Pancreas (tissue), 10 donors: ENCODE results near the gene CEP72. TPM values are rescaled to one million over a fixed set of nuclear protein-coding genes. Genes with fewer than 3 reads are reported as not detected.
"Not testable (repeated sequence)": the region's sequence is repeated elsewhere in the genome, so short reads cannot be mapped to it uniquely, and the experiment has no call there.

Source experiments
- ATAC-seq, 4 donors: fragments of 200-7000 bp; cut with Tn5 transposase; one replicate each; pipeline versions ENCODE4 v1.8.0 to v1.9.1; 2020; ENCODE audit warnings: mild to moderate bottlenecking in 4 of 4, moderate library complexity in 4 of 4
- DNase-seq, 6 donors: peaks; one replicate each; pipeline ENCODE4 v3.0.0-alpha.2; 2020
- FAIRE-seq: peaks from 2 replicates; lab custom pipeline; 2012; peaks lifted over from hg19 to GRCh38; lab: Jason Lieb, UNC
- H3K27ac ChIP-seq, 4 donors: fragments of 200-600 bp; sonication (generic); 1 replicate in 3 of 4; 2 replicates in 1 of 4; pipeline versions ENCODE4 v1.5.0 to v1.8.0; 2020
- H3K27me3 ChIP-seq, 4 donors: fragments of 200-600 bp; one replicate each; pipeline ENCODE4 v1.8.0; 2021
- H3K36me3 ChIP-seq, 3 donors: fragments of 200-600 bp; sonication (generic) in 1 of 3; one replicate each; pipeline versions ENCODE4 v1.5.0 to v1.8.0; 2020 to 2021
- H3K4me1 ChIP-seq, 3 donors: fragments of 200-600 bp; one replicate each; pipeline ENCODE4 v1.8.0; 2021
- H3K4me3 ChIP-seq, 4 donors: fragments of 200-600 bp; sonication (generic) in 2 of 4; one replicate each; pipeline versions ENCODE4 v1.5.0 to v1.8.0; 2020 to 2021
- H3K9me3 ChIP-seq, 4 donors: fragments of 200-600 bp; one replicate each; pipeline ENCODE4 v1.8.0; 2021
- CTCF ChIP-seq, 4 donors: fragments of 200-600 bp; sonication (generic) in 3 of 4; IDR thresholded peaks; one replicate each; pipeline versions ENCODE4 v1.5.0 to v1.8.0; 2021; ENCODE audit warnings: antibody characterized with exemption in 4 of 4
- WGBS, 2 donors: extraction: QIAGEN DNeasy Blood & Tissue Kit; methylation state at CpG; one replicate each; pipeline ENCODE4 v1.1.7; 2013; 5-methylcytosine and 5-hydroxymethylcytosine counted together
- intact Hi-C, 3 donors: fragments of 100-400 bp; cut with DNase I; formaldehyde crosslinking; loops; one replicate each; pipeline versions ENCODE4 v1.11.1 to v1.14.2; 2022
- polyA plus RNA-seq, 2 donors: library from polyadenylated mRNA; stranded (reverse); fragments of 200-250 nt; gene quantifications; one replicate each; pipeline ENCODE4 v1.2.3, GENCODE V29; 2013
- total RNA-seq, 6 donors: library from RNA; stranded (reverse); fragmentation: NEBNext Ultra II Directional in 4 of 6; extraction: Animal tissue kit (Norgen Biotek cat#: 25700) in 4 of 6; gene quantifications; one replicate each; pipeline versions ENCODE4 v1.2.1 to v1.2.4, GENCODE V29; 2021 to 2023
- donor health status: healthy with polysubstance abuse.
- donor health status: DM: no; HTN: no; CAD: no; lungs with moderate emphysema.
- donor health status: DM: no; HTN: no; CAD: no.
- donor health status: control.
- donor health status: control.
- donor health status: Bipolar disorder and iron deficiency.
- donor health status: DM: yes; HTN: yes; CAD: no.
- donor health status: DM: no; HTN: no; CAD: no.
- donor health status: DM: no; HTN: no; CAD: no.
- donor health status: DM: yes; HTN: yes; CAD: no.

Gene CEP72
- total and polyA plus RNA-seq, 8 donors = 3.5 to 7.5 (median 4.6) TPM

- DNase-seq (no peak), FAIRE-seq (no peak), ATAC-seq (no peak)
- H3K36me3 ChIP-seq = no peaks in the 10 kb centered on the region
- no peaks in the 10 kb centered on the region for H3K9me3 ChIP-seq
- no peak for TF ChIP-seq CTCF (IDR thresholded peaks at IDR 0.05)
- no peaks in the 10 kb centered on the region for H3K27me3 ChIP-seq
- intact Hi-C loops = no loop called here
- no peak overlapping the region for H3K27ac ChIP-seq
- no peak overlapping the region for H3K4me3 ChIP-seq
- H3K4me1 ChIP-seq = no peaks in the 10 kb centered on the region
- WGBS, 2 donors = 81 to 88% methylated on average over 3 of the region's 3 CpGs
Measured at GRCh38 chr5:626850-627249, 14.7 kb downstream of the CEP72 start.

GRCh38 chr5:627840-628239 is 15.7 kb downstream of the CEP72 start:
- FAIRE-seq = no peak
- 94 to 96% methylated on average over 24 of the region's 24 CpGs for WGBS, 2 donors
- Histone ChIP-seq H3K9me3 (no peaks in the 10 kb centered on the region), H3K27me3 (no peaks in the 10 kb centered on the region), H3K4me3 (no peak overlapping the region), H3K36me3 (no peaks in the 10 kb centered on the region), H3K27ac (no peak overlapping the region), H3K4me1 (no peaks in the 10 kb centered on the region)
- intact Hi-C loops = no loop called here
- no peak for ATAC-seq
- peak in 1 of 6 donors; percentile 14 for DNase-seq
- no peak for TF ChIP-seq CTCF (IDR thresholded peaks at IDR 0.05)

- not testable (repeated sequence) for H3K4me3 ChIP-seq, FAIRE-seq
Measured at GRCh38 chr5:628351-629205, 16.4 kb downstream of the CEP72 start.

GRCh38 chr5:633501-633955 is 21.4 kb downstream of the CEP72 start:
- peaks cover 0 to 11% (median 5%) of the 10 kb centered on the region in 3 donors for H3K36me3 ChIP-seq
- H3K9me3 ChIP-seq = no peaks in the 10 kb centered on the region
- no peak for ATAC-seq
- 85 to 90% methylated on average over 20 of the region's 20 CpGs for WGBS, 2 donors
- no peak overlapping the region for H3K4me3 ChIP-seq
- H3K27ac ChIP-seq = no peak overlapping the region
- H3K4me1 ChIP-seq = no peaks in the 10 kb centered on the region
- no peak for FAIRE-seq
- TF ChIP-seq CTCF (IDR thresholded peaks at IDR 0.05) = no peak
- no peaks in the 10 kb centered on the region for H3K27me3 ChIP-seq
- intact Hi-C loops = no loop called here
- peak in 1 of 6 donors; percentile 47 for DNase-seq

More at GRCh38 chr5:628351-629205, 16.4 kb downstream of the CEP72 start:
- H3K36me3 ChIP-seq, intact Hi-C loops, H3K4me1 ChIP-seq, H3K27ac ChIP-seq, H3K9me3 ChIP-seq, ATAC-seq, H3K27me3 ChIP-seq: not testable (repeated sequence)
- peak in 2 of 6 donors; percentile 8 to 37 for DNase-seq
- WGBS, 2 donors = 81 to 83% methylated on average over 21 of the region's 21 CpGs

- intact Hi-C loops = no loop called here
- 94 to 95% methylated on average over 12 of the region's 12 CpGs for WGBS, 2 donors
- Histone ChIP-seq H3K9me3 (no peaks in the 10 kb centered on the region), H3K27ac (no peak overlapping the region), H3K4me3 (no peak overlapping the region), H3K4me1 (no peaks in the 10 kb centered on the region), H3K36me3 (peaks cover 0 to 11% (median 5%) of the 10 kb centered on the region in 3 donors), H3K27me3 (no peaks in the 10 kb centered on the region)
- ATAC-seq = no peak
- FAIRE-seq = no peak
- peak in 1 of 6 donors; percentile 44 for DNase-seq
- TF ChIP-seq CTCF (IDR thresholded peaks at IDR 0.05) = no peak
Measured at GRCh38 chr5:634191-634590, 22.1 kb downstream of the CEP72 start.
